Activated CD4-positive, alpha-beta T cell treated with anti-CD3 and anti-CD28 coated beads for 36 hours (primary cell): Measurements from ENCODE around the gene TENT5C. TPM values are rescaled to one million over a fixed set of nuclear protein-coding genes. Genes with fewer than 3 reads are reported as not detected.
A peak's percentile ranks its signal among the peaks of the same experiment; 100 is the strongest.

Experiments
- ATAC-seq: fragments of 200-7000 bp; cut with Tn5 transposase; one replicate; pipeline ENCODE4 v1.10.0; 2021; ENCODE audit warnings: mild to moderate bottlenecking, moderate library complexity
- CTCF ChIA-PET: fragments of 350-600 bp; sonication (Branson Sonifier 250); formaldehyde crosslinking; loops from one replicate; lab custom pipeline; 2021; ENCODE audit warnings: antibody characterized with exemption; lab: Charles Lee
- POLR2A ChIA-PET: fragments of 350-600 bp; sonication (Branson Sonifier 250); formaldehyde crosslinking; loops from one replicate; lab custom pipeline; 2021; ENCODE audit warnings: antibody characterized with exemption, inconsistent platforms; lab: Charles Lee
- DNase-seq: peaks from one replicate; pipeline ENCODE4 v3.0.0-alpha.2; 2020
- H3K27ac Mint-ChIP-seq: one replicate; pipeline ENCODE4 v1.8.0; 2021; ENCODE audit warnings: mixed read lengths
- H3K27me3 Mint-ChIP-seq: one replicate; pipeline ENCODE4 v1.8.0; 2021; ENCODE audit warnings: mixed read lengths
- H3K36me3 Mint-ChIP-seq: one replicate; pipeline ENCODE4 v1.8.0; 2021; ENCODE audit warnings: low read depth, mixed read lengths
- H3K4me1 Mint-ChIP-seq: one replicate; pipeline ENCODE4 v1.8.0; 2021; ENCODE audit warnings: mixed read lengths
- H3K4me3 Mint-ChIP-seq: one replicate; pipeline ENCODE4 v1.8.0; 2021; ENCODE audit warnings: mild to moderate bottlenecking, moderate library complexity, mixed read lengths
- H3K9me3 Mint-ChIP-seq: one replicate; pipeline ENCODE4 v1.8.0; 2021; ENCODE audit warnings: low read depth, mixed read lengths
- intact Hi-C, 2 experiments: fragments of 100-400 bp; cut with DNase I in 1 of 2; cut with micrococcal nuclease in 1 of 2; formaldehyde crosslinking; loops; one replicate each; pipeline versions ENCODE4 v1.14.2 to v1.15.1; 2022 to 2024; cut with DNase I, micrococcal nuclease
- total RNA-seq, 2 experiments: library from RNA; stranded (reverse); gene quantifications; one replicate each; pipeline ENCODE4 v1.2.3, GENCODE V29; 2021

Gene TENT5C
- total RNA-seq, 2 experiments from 2014 or later, result 6.0 to 6.4 TPM

DNA sequence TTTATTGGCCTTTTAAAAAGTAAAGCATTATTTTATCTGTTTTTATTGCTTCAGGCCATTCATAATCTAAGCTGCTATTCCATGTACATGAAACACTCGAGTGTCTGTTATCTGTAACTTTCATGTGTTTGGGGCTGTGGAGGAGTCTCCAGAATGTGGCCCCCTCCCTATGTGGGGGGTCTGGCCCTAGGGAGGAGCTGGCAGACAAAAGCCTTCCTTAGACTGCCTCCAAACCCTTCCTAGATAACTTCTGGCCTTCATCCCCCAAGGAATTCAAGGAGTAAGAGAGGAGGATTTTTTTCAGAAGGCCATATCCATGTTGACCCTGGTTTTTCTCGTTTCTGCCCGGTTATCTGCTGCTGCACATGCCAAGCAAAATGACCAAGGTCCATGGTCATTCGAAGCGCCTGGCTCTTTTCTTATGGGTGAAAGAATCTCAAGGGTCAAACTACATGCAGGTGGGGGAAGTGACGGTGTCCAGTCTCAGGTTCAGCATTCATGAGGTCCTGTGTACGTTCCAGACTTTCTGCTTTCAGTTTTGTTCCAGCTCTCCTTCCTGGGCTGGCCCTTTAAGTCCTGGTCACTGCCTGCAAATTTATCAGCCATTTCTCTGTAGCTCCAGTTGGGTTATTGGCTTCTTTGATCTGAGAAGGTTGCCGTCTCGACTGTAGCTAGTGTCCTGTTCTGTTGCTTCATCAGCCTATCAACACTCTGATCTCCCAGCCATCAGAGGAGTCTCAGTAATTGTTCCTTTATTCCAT, 8.3 kb downstream of the TENT5C start:
- Mint-ChIP-seq H3K36me3 (peaks cover 6% of the 10 kb centered on the region), H3K4me3 (no peak overlapping the region), H3K27ac (no peak overlapping the region), H3K9me3 (no peaks in the 10 kb centered on the region), H3K4me1 (peaks cover 61% of the 10 kb centered on the region), H3K27me3 (peaks cover 3% of the 10 kb centered on the region)
- ATAC-seq (no peak), DNase-seq (no peak)
- ChIA-PET CTCF (interaction anchor here (0.5 to 1.5 kb wide), 3 partner anchors 14 to 320 kb away, joined by 3 to 4 read pairs (median 4); no protein-coding TSS in a partner anchor), POLR2A (no interaction called here)
- intact Hi-C loops, result loop anchor here in 1 of 2 experiments (10.0 kb wide), 1 partner anchor 249 kb away; the partner anchor contains the start of gene MAN1A2

DNA sequence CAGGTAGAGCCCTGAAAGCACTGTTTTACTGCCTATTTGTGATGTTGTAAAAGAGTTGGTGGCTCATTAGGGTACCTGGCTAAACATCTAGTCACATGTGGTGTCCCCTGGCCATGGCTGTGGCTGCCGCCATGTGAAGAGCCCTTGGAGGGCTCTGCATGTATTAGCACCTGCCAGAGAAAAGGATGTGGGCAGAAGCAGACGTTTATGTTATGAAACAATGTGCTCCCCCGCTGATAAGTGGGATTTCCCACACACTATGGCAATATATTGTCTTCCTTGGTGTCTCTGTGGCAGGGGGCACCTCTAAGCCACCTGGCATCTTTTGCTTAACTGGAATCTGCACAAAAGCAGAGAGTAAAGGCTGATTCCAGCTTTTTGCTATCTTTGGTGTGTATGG, 9.6 kb downstream of the TENT5C start:
- Mint-ChIP-seq H3K27me3 (peaks cover 3% of the 10 kb centered on the region), H3K4me1 (peaks cover 65% of the 10 kb centered on the region), H3K9me3 (no peaks in the 10 kb centered on the region), H3K4me3 (no peak overlapping the region), H3K27ac (no peak overlapping the region), H3K36me3 (peaks cover 4% of the 10 kb centered on the region)
- ChIA-PET CTCF (interaction anchor here (1.8 kb wide), 1 partner anchor 9 kb away, joined by 5 read pairs; the partner anchor contains the start of gene TENT5C), POLR2A (no interaction called here)
- intact Hi-C loops, result loop anchor here in 1 of 2 experiments (10.0 kb wide), 1 partner anchor 251 kb away; the partner anchor contains the start of gene MAN1A2
- DNase-seq (peak; percentile 25), ATAC-seq (no peak)

DNA sequence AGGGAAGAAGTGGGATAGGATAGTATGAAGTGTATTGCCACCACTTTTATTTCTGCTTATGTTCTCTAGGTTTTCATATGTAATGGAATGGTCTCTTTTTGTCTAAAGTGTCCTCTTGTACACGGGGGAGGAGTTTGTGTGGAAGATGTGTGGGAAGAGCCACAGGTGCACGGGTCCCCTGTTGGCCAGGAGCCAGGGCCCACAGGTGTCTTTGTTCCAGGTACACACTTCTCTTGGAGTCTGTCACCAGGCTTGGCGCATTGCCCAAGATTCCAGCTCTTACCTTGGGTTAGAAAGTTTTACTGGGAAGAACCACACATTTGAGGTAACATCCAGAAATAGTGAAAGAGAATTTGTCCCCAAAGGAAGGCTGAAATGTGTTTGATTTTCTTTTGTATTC, 10.5 kb downstream of the TENT5C start:
- peaks cover 4% of the 10 kb centered on the region for H3K36me3 Mint-ChIP-seq
- H3K27ac Mint-ChIP-seq, result no peak overlapping the region
- ChIA-PET POLR2A (interaction anchor here (1.1 to 1.7 kb wide), 2 partner anchors 10 kb away, joined by 3 to 5 read pairs; no protein-coding TSS in a partner anchor), CTCF (interaction anchor here (0.9 to 1.8 kb wide), 3 partner anchors 10 to 25 kb away, joined by 3 to 5 read pairs (median 3); partner anchors contain the start of gene TENT5C)
- H3K4me1 Mint-ChIP-seq, result peaks cover 65% of the 10 kb centered on the region
- intact Hi-C loops, result loop anchor here in 1 of 2 experiments (10.0 kb wide), 1 partner anchor 252 kb away; the partner anchor contains the start of gene MAN1A2
- no peaks in the 10 kb centered on the region for H3K9me3 Mint-ChIP-seq
- no peak overlapping the region for H3K4me3 Mint-ChIP-seq
- no peak for DNase-seq
- peaks cover 3% of the 10 kb centered on the region for H3K27me3 Mint-ChIP-seq
- ATAC-seq, result no peak

DNA sequence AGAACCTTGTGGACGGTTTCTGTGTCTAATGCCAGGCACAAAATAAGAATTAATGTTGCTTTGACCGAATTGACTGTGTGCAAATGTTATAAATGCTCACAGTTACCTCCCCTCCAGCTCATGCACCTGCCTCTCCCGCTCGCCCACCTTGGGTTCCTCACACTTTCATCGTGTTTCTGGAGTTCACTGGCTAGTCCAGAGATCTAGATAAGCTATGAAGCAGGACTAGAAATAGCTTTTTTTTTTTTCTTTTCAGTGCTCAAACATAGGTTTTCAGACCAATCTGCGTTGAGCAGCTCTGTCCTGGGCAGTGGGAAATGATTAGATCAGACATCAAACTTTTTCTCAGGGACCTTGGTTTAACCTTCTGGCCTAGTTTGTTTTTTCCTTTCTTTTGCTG, 11.1 kb downstream of the TENT5C start:
- intact Hi-C loops, result loop anchor here in 1 of 2 experiments (10.0 kb wide), 1 partner anchor 252 kb away; the partner anchor contains the start of gene MAN1A2
- CTCF ChIA-PET, result interaction anchor here (0.9 to 1.8 kb wide), 4 partner anchors 11 to 82 kb away, joined by 3 to 5 read pairs (median 3); partner anchors contain the start of gene TENT5C
- no peak overlapping the region for H3K27ac Mint-ChIP-seq
- no peak overlapping the region for H3K4me3 Mint-ChIP-seq
- POLR2A ChIA-PET, result interaction anchor here (0.7 to 1.7 kb wide), 3 partner anchors 9 to 84 kb away, joined by 3 to 14 read pairs (median 5); no protein-coding TSS in a partner anchor
- H3K4me1 Mint-ChIP-seq, result peaks cover 65% of the 10 kb centered on the region
- peaks cover 3% of the 10 kb centered on the region for H3K27me3 Mint-ChIP-seq
- peaks cover 5% of the 10 kb centered on the region for H3K36me3 Mint-ChIP-seq
- ATAC-seq (no peak), DNase-seq (no peak)
- H3K9me3 Mint-ChIP-seq, result no peaks in the 10 kb centered on the region

DNA sequence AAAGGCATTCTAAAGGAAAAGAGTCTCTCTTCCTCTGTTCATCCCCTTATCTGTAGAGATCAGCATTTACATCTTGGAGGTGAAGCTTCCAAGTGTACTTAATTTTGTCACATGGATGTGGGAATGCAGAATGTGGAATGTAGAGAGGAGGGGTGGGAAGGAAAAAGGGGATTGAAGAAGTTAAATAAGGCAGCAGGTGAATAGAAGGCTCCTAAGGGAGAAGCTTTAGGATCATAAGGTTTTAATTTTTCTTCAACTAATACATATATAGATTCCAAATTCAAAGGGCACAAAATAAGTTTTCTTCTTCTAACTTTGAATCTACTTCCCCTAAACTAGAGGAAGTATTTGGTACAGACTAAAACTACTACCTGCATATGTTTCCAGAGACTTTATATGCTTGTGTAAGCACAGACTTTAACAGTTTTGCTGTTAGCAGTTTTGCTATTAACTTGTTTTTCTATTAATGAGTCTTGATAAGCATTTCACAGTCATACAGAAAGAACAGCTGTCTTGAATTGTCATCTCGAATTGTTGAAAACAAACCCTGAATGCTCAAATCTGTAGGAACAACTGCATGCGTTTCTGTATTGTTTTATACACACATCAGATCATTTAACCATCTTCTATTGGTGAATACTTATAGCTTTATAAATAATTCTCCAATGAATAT, 12.7 kb downstream of the TENT5C start:
- Mint-ChIP-seq H3K9me3 (no peaks in the 10 kb centered on the region), H3K4me3 (no peak overlapping the region), H3K27me3 (peaks cover 3% of the 10 kb centered on the region), H3K27ac (peak overlapping the region; percentile 10), H3K4me1 (peaks cover 60% of the 10 kb centered on the region), H3K36me3 (peaks cover 19% of the 10 kb centered on the region)
- peak; percentile 65 for ATAC-seq
- no peak for DNase-seq
- POLR2A ChIA-PET, result interaction anchor here (0.7 to 1.2 kb wide), 3 partner anchors 22 to 37 kb away, joined by 3 to 4 read pairs (median 4); no protein-coding TSS in a partner anchor
- intact Hi-C loops, result loop anchor here in 1 of 2 experiments (2.0 to 10.0 kb wide), 2 partner anchors 46 to 254 kb away; partner anchors contain the start of gene MAN1A2
- CTCF ChIA-PET, result interaction anchor here (0.5 to 1.6 kb wide), 7 partner anchors 10 to 490 kb away, joined by 3 to 4 read pairs (median 3); no protein-coding TSS in a partner anchor

DNA sequence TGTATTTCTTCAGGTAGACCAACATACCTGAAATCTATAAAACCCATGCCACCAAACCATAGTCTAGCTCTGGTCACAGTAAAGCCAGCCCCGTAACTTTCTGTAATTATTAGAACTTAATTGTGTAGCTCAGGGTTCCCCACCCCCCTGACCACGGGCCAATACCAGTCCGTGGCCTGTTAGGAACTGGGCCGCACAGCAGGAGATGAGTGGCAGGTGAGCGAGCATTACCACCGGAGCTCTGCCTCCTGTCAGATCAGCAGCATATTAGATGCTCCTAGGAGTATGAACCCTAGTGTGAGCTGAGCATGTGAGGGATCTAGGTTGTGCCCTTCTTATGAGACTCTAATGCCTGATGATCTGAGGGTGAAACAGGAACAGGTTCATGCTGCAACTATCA, 14.6 kb downstream of the TENT5C start:
- Mint-ChIP-seq H3K4me3 (no peak overlapping the region), H3K27ac (no peak overlapping the region), H3K36me3 (peaks cover 32% of the 10 kb centered on the region), H3K4me1 (peaks cover 43% of the 10 kb centered on the region), H3K9me3 (no peaks in the 10 kb centered on the region), H3K27me3 (peaks cover 3% of the 10 kb centered on the region)
- ATAC-seq (no peak), DNase-seq (no peak)
- ChIA-PET CTCF (interaction anchor here (0.9 to 1.0 kb wide), 2 partner anchors 36 to 93 kb away, joined by 3 to 4 read pairs; no protein-coding TSS in a partner anchor), POLR2A (interaction anchor here (0.8 kb wide), 1 partner anchor 34 kb away, joined by 3 read pairs; no protein-coding TSS in a partner anchor)
- intact Hi-C loops, result loop anchor here in 1 of 2 experiments (2.0 kb wide), 1 partner anchor 22 kb away; no protein-coding TSS in a partner anchor

DNA sequence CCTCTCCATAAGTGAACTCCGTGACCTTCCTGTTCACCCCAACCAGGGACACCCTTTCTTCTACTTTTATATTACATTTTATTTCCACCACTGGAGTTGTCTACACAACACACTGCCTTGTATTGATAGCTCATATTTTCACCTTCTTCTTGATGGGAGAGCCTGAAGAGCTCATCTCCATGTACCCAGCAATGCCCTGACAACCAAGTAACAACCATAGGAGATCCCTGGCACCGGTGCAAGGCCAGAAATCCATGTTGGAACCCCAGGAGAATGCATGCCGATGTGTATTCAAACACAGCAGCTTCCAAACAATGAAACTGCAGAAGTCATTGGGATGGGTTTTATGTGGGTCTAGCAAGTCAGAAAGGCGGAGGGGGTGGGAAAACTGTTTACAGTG, 15.5 kb downstream of the TENT5C start:
- Mint-ChIP-seq H3K27me3 (peaks cover 1% of the 10 kb centered on the region), H3K4me1 (peaks cover 34% of the 10 kb centered on the region), H3K4me3 (no peak overlapping the region), H3K27ac (no peak overlapping the region), H3K36me3 (peaks cover 30% of the 10 kb centered on the region), H3K9me3 (no peaks in the 10 kb centered on the region)
- no peak for DNase-seq
- POLR2A ChIA-PET, result interaction anchor here (0.8 kb wide), 1 partner anchor 33 kb away, joined by 3 read pairs; no protein-coding TSS in a partner anchor
- ATAC-seq, result no peak
- CTCF ChIA-PET, result interaction anchor here (1.0 to 1.6 kb wide), 3 partner anchors 14 to 94 kb away, joined by 3 to 4 read pairs (median 4); no protein-coding TSS in a partner anchor
- intact Hi-C loops, result loop anchor here in 1 of 2 experiments (2.0 kb wide), 1 partner anchor 21 kb away; no protein-coding TSS in a partner anchor

DNA sequence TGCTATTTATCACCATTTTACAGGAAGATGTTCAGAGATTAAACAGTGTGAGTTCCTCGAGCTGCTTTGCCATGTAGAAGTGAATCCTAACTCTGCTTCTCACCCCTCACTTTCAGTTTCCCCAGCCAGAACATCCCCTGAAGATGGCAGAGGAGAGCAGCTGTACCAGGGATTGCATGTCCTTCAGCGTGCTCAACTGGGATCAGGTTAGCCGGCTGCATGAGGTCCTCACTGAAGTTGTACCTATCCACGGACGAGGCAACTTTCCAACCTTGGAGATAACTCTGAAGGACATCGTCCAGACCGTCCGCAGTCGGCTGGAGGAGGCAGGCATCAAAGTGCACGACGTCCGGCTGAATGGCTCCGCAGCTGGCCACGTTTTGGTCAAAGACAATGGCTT, 16.9 kb downstream of the TENT5C start:
- Mint-ChIP-seq H3K27ac (no peak overlapping the region), H3K9me3 (no peaks in the 10 kb centered on the region), H3K4me3 (no peak overlapping the region), H3K4me1 (peaks cover 27% of the 10 kb centered on the region), H3K27me3 (no peaks in the 10 kb centered on the region), H3K36me3 (peaks cover 35% of the 10 kb centered on the region)
- no peak for ATAC-seq
- intact Hi-C loops, result no loop called here
- POLR2A ChIA-PET, result no interaction called here
- CTCF ChIA-PET, result interaction anchor here (0.8 to 1.6 kb wide), 3 partner anchors 10 to 132 kb away, joined by 3 to 4 read pairs (median 3); no protein-coding TSS in a partner anchor
- no peak for DNase-seq

DNA sequence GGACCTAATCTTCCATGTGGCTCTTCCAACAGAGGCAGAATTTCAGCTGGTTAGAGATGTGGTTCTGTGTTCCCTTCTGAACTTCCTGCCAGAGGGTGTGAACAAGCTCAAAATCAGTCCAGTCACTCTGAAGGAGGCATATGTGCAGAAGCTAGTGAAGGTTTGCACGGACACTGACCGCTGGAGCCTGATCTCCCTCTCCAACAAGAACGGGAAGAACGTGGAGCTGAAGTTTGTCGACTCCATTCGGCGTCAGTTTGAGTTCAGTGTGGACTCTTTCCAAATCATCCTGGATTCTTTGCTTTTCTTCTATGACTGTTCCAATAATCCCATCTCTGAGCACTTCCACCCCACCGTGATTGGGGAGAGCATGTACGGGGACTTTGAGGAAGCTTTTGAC, 17.3 kb downstream of the TENT5C start:
- H3K9me3 Mint-ChIP-seq, result no peaks in the 10 kb centered on the region

DNA sequence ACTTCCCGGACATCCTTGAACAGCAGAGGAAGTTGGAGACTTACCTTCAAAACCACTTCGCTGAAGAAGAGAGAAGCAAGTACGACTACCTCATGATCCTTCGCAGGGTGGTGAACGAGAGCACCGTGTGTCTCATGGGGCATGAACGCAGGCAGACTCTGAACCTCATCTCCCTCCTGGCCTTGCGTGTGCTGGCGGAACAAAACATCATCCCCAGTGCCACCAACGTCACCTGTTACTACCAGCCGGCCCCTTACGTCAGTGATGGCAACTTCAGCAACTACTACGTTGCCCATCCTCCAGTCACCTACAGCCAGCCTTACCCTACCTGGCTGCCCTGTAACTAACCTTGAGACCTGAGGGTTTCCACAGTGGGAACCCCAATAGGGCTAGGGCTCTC, 17.9 kb downstream of the TENT5C start:
- no peak overlapping the region for H3K4me3 Mint-ChIP-seq
- ATAC-seq (no peak), DNase-seq (no peak)
- H3K27ac Mint-ChIP-seq, result no peak overlapping the region
- H3K36me3 Mint-ChIP-seq, result peaks cover 35% of the 10 kb centered on the region
- intact Hi-C loops, result no loop called here
- ChIA-PET CTCF (interaction anchor here (0.6 to 0.8 kb wide), 2 partner anchors 11 to 32 kb away, joined by 3 read pairs; no protein-coding TSS in a partner anchor), POLR2A (interaction anchor here (0.8 kb wide), 1 partner anchor 53 kb away, joined by 4 read pairs; no protein-coding TSS in a partner anchor)
- no peaks in the 10 kb centered on the region for H3K9me3 Mint-ChIP-seq
- H3K4me1 Mint-ChIP-seq, result peaks cover 20% of the 10 kb centered on the region
- no peaks in the 10 kb centered on the region for H3K27me3 Mint-ChIP-seq

More for the DNA sequence above, 17.3 kb downstream of the TENT5C start:
- ATAC-seq (no peak), DNase-seq (no peak)
- peaks cover 24% of the 10 kb centered on the region for H3K4me1 Mint-ChIP-seq
- H3K27ac Mint-ChIP-seq, result no peak overlapping the region
- CTCF ChIA-PET, result interaction anchor here (0.8 to 1.0 kb wide), 2 partner anchors 10 to 132 kb away, joined by 3 read pairs; no protein-coding TSS in a partner anchor
- no peak overlapping the region for H3K4me3 Mint-ChIP-seq
- POLR2A ChIA-PET, result no interaction called here
- H3K27me3 Mint-ChIP-seq, result no peaks in the 10 kb centered on the region
- peaks cover 35% of the 10 kb centered on the region for H3K36me3 Mint-ChIP-seq
- intact Hi-C loops, result no loop called here
